Activated T-cell treated with anti-CD3 and anti-CD28 coated beads, Interleukin-2, amount 50 U/mL, for 1 hour (primary cell): ENCODE results near the gene RMI1.
"Not testable (repeated sequence)": the region's sequence is repeated elsewhere in the genome, so short reads cannot be mapped to it uniquely, and the experiment has no call there.

Experiments used
- DNase-seq: peaks from one replicate; pipeline ENCODE4 v3.0.0-alpha.2; 2020

Gene RMI1

GRCh38 chr9:84024041-84024575 lies 43.5 kb downstream of the RMI1 start:
- DNase-seq, result no peak

- DNase-seq, result no peak
Observed at GRCh38 chr9:84027201-84027600, 46.6 kb downstream of the RMI1 start.

- DNase-seq, result no peak
Observed at GRCh38 chr9:84031534-84031933, 50.9 kb downstream of the RMI1 start.

GRCh38 chr9:84041857-84042256 lies 61.3 kb downstream of the RMI1 start:
- DNase-seq, result not testable (repeated sequence)

GRCh38 chr9:84045481-84046097 lies 65.0 kb downstream of the RMI1 start:
- DNase-seq, result no peak
